ENCODE measurements around the gene PHYH.

GRCh38 chr10:13299437-13300287 lies at the start of gene PHYH:
- no peak for TF ChIP-seq CTCF (conservative IDR thresholded peaks at IDR 0.05 in 1 of 2, IDR thresholded peaks at IDR 0.05 in 1 of 2; ENCODE audit: low read depth in 1 of 2, low read length in 2 of 2)
- TF ChIP-seq EZH2 (IDR thresholded peaks at IDR 0.05; ENCODE audit: low read length, missing control alignments) = no peak
